Endodermal cell (in vitro differentiated cells): ENCODE data around the gene CCDC93. TPM values are rescaled to one million over a fixed set of nuclear protein-coding genes. Genes with fewer than 3 reads are reported as not detected.
A peak's percentile ranks its signal among the peaks of the same experiment; 100 is the strongest.

Experiments
- DNase-seq: peaks from one replicate; pipeline ENCODE4 v3.0.0-alpha.2; 2017
- H3K27ac ChIP-seq: 2 replicates; pipeline ENCODE4 v1.5.1; 2013; ENCODE audit warnings: mild to moderate bottlenecking, low read depth, low read length, moderate library complexity
- H3K27me3 ChIP-seq: 2 replicates; pipeline ENCODE4 v1.6.1; 2013; ENCODE audit warnings: mild to moderate bottlenecking, low read length, moderate library complexity; ENCODE audit not compliant: insufficient read depth, control insufficient read depth, poor library complexity, severe bottlenecking
- H3K36me3 ChIP-seq: 2 replicates; pipeline ENCODE4 v1.7.0; 2013; ENCODE audit warnings: mild to moderate bottlenecking, low read length, moderate library complexity; ENCODE audit not compliant: control insufficient read depth, insufficient read depth
- H3K4me1 ChIP-seq: one replicate; pipeline ENCODE4 v1.7.0; 2013; ENCODE audit warnings: low read length; ENCODE audit not compliant: control insufficient read depth, insufficient read depth
- H3K4me3 ChIP-seq: 2 replicates; pipeline ENCODE4 v1.5.1; 2013; ENCODE audit warnings: mild to moderate bottlenecking, low read length, moderate library complexity
- H3K9ac ChIP-seq: 2 replicates; pipeline ENCODE4 v1.6.1; 2013; ENCODE audit warnings: mild to moderate bottlenecking, low read length, moderate library complexity; ENCODE audit not compliant: poor library complexity, severe bottlenecking; ENCODE audit errors: extremely low read depth
- H3K9me3 ChIP-seq: 2 replicates; pipeline ENCODE4 v1.6.1; 2013; ENCODE audit warnings: mild to moderate bottlenecking, low read length, moderate library complexity; ENCODE audit not compliant: control insufficient read depth
- H3K27ac Mint-ChIP-seq: 2 replicates; pipeline ENCODE4 v1.8.0; 2020; ENCODE audit warnings: mixed read lengths
- H3K27me3 Mint-ChIP-seq: 2 replicates; pipeline ENCODE4 v1.8.0; 2021; ENCODE audit warnings: mild to moderate bottlenecking, mixed read lengths; ENCODE audit not compliant: insufficient read depth
- H3K36me3 Mint-ChIP-seq: 2 replicates; pipeline ENCODE4 v1.8.0; 2020; ENCODE audit warnings: low read depth, mixed read lengths
- H3K4me1 Mint-ChIP-seq: 2 replicates; pipeline ENCODE4 v1.8.0; 2020; ENCODE audit warnings: mixed read lengths
- H3K4me3 Mint-ChIP-seq: 2 replicates; pipeline ENCODE4 v1.8.0; 2020; ENCODE audit warnings: mild to moderate bottlenecking, moderate library complexity, mixed read lengths
- H3K9me3 Mint-ChIP-seq: 2 replicates; pipeline ENCODE4 v1.8.0; 2020; ENCODE audit warnings: mild to moderate bottlenecking, mixed read lengths
- WGBS, 2 experiments: methylation state at CpG; one replicate each; pipeline versions ENCODE4 v1.1.5 to v1.1.7; 2013; ENCODE audit warnings: missing lambda C conversion rate in 2 of 2, mixed read lengths in 1 of 2; ENCODE audit not compliant: insufficient coverage in 1 of 2, insufficient read length in 1 of 2; 5-methylcytosine and 5-hydroxymethylcytosine counted together
- total RNA-seq, 2 donors: library from RNA; stranded (reverse); fragmentation: NEBNext Ultra II Directional in 1 of 2; extraction: Animal tissue kit (Norgen Biotek cat#: 25700) in 1 of 2; gene quantifications; 2 replicates in 1 of 2; 3 replicates in 1 of 2; pipeline ENCODE4 v1.2.1, GENCODE V29; 2021
- TF ChIP-seq, protein P1 (sequence below): fragments of 200-600 bp; sonication (generic); conservative IDR thresholded peaks from 2 replicates; pipeline ENCODE4 v1.5.0; 2021; ENCODE audit warnings: antibody characterized with exemption, mild to moderate bottlenecking

CCDC93 gene
- total RNA-seq, 2 donors from 2014 or later, result 35.6 to 36.6 TPM

- H3K36me3 Mint-ChIP-seq, result no peaks in the 10 kb centered on the region
- no peak for DNase-seq
- no peaks in the 10 kb centered on the region for H3K27me3 ChIP-seq
- H3K36me3 ChIP-seq, result no peaks in the 10 kb centered on the region
- TF ChIP-seq, protein P1, sequence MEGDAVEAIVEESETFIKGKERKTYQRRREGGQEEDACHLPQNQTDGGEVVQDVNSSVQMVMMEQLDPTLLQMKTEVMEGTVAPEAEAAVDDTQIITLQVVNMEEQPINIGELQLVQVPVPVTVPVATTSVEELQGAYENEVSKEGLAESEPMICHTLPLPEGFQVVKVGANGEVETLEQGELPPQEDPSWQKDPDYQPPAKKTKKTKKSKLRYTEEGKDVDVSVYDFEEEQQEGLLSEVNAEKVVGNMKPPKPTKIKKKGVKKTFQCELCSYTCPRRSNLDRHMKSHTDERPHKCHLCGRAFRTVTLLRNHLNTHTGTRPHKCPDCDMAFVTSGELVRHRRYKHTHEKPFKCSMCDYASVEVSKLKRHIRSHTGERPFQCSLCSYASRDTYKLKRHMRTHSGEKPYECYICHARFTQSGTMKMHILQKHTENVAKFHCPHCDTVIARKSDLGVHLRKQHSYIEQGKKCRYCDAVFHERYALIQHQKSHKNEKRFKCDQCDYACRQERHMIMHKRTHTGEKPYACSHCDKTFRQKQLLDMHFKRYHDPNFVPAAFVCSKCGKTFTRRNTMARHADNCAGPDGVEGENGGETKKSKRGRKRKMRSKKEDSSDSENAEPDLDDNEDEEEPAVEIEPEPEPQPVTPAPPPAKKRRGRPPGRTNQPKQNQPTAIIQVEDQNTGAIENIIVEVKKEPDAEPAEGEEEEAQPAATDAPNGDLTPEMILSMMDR, result no peak
- H3K9me3 ChIP-seq, result no peaks in the 10 kb centered on the region
- peaks cover 12% of the 10 kb centered on the region for H3K4me1 Mint-ChIP-seq
- H3K9me3 Mint-ChIP-seq, result no peaks in the 10 kb centered on the region
- H3K4me3 Mint-ChIP-seq, result no peak overlapping the region
- no peak overlapping the region for H3K27ac ChIP-seq
- 91% methylated on average over 3 of the region's 3 CpGs; no CpG with 5 or more reads in 1 of the 2 experiments for WGBS, 2 experiments
- no peak overlapping the region for H3K27ac Mint-ChIP-seq
- H3K9ac ChIP-seq, result no peak overlapping the region
- H3K4me1 ChIP-seq, result no peaks in the 10 kb centered on the region
- peaks cover 3% of the 10 kb centered on the region for H3K27me3 Mint-ChIP-seq
- no peak overlapping the region for H3K4me3 ChIP-seq
These were observed 33.5 kb upstream of the CCDC93 start for GRCh38 chr2:118047380-118047826.

GRCh38 chr2:118046634-118047210, 32.9 kb upstream of the CCDC93 start:
- H3K36me3 Mint-ChIP-seq, result no peaks in the 10 kb centered on the region
- no peak overlapping the region for H3K4me3 ChIP-seq

DNA sequence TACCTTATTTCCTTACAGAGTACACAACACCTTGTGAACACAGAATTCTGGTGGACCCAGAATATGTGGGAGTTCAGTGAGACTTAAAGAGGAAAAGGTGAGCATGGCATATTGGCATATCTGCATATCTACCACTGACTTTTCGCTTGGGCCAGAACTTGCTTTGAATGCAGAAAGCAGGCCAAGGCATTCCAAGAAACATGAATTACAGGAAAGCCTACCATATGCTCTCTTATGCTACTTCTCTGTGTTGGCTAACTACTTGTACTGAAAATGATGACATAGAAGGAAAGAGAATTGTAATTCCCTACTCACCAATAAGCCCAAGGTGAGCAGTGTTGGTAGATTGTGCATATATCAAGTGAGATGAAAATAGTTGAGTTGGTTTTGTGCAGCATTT, 31.4 kb upstream of the CCDC93 start:
- no peaks in the 10 kb centered on the region for H3K9me3 ChIP-seq
- no peak overlapping the region for H3K9ac ChIP-seq
- WGBS, 2 experiments, result 75% methylated on average over 1 of the region's 1 CpG; no CpG with 5 or more reads in 1 of the 2 experiments
- peaks cover 3% of the 10 kb centered on the region for H3K4me1 Mint-ChIP-seq
- H3K27me3 Mint-ChIP-seq, result peaks cover 15% of the 10 kb centered on the region
- H3K4me3 Mint-ChIP-seq, result no peak overlapping the region
- no peaks in the 10 kb centered on the region for H3K9me3 Mint-ChIP-seq
- H3K27ac Mint-ChIP-seq, result no peak overlapping the region
- no peaks in the 10 kb centered on the region for H3K4me1 ChIP-seq
- H3K4me3 ChIP-seq, result no peak overlapping the region
- no peaks in the 10 kb centered on the region for H3K36me3 Mint-ChIP-seq
- no peaks in the 10 kb centered on the region for H3K36me3 ChIP-seq
- no peak for DNase-seq
- no peaks in the 10 kb centered on the region for H3K27me3 ChIP-seq
- H3K27ac ChIP-seq, result no peak overlapping the region
- TF ChIP-seq, protein P1, result no peak

More at GRCh38 chr2:118046634-118047210, 32.9 kb upstream of the CCDC93 start:
- TF ChIP-seq, protein P1, result peak; percentile 81
- Histone ChIP-seq H3K36me3 (no peaks in the 10 kb centered on the region), H3K27me3 (no peaks in the 10 kb centered on the region), H3K4me1 (no peaks in the 10 kb centered on the region), H3K9me3 (no peaks in the 10 kb centered on the region), H3K27ac (no peak overlapping the region), H3K9ac (no peak overlapping the region)
- Mint-ChIP-seq H3K4me3 (no peak overlapping the region), H3K27me3 (peaks cover 3% of the 10 kb centered on the region), H3K4me1 (peaks cover 12% of the 10 kb centered on the region), H3K9me3 (no peaks in the 10 kb centered on the region), H3K27ac (no peak overlapping the region)
- no peak for DNase-seq
- 30% methylated on average over 4 of the region's 4 CpGs; no CpG with 5 or more reads in 1 of the 2 experiments for WGBS, 2 experiments
